ENCODE results near the gene THAP4.
A peak's percentile ranks its signal among the peaks of the same experiment; 100 is the strongest.

Gene THAP4

GRCh38 chr2:241618296-241618805 is 18.6 kb downstream of the THAP4 start:
- TF ChIP-seq POLR2A (IDR thresholded peaks at IDR 0.05; ENCODE audit: low read length) = no peak
- TF ChIP-seq GATA1 (IDR thresholded peaks at IDR 0.05; ENCODE audit: low read depth, low read length) = no peak
- DNase-seq = no peak

GRCh38 chr2:241617431-241618154 is 19.4 kb downstream of the THAP4 start:
- DNase-seq = no peak

GRCh38 chr2:241616168-241617125 is 20.5 kb downstream of the THAP4 start:
- DNase-seq = no peak
- TF ChIP-seq POLR2A (IDR thresholded peaks at IDR 0.05; ENCODE audit: low read length) (no peak), GATA1 (IDR thresholded peaks at IDR 0.05; ENCODE audit: low read depth, low read length) (no peak)

More at GRCh38 chr2:241617431-241618154, 19.4 kb downstream of the THAP4 start:
- no peak for TF ChIP-seq GATA1 (IDR thresholded peaks at IDR 0.05; ENCODE audit: low read depth, low read length)

- DNase-seq = no peak
- TF ChIP-seq GATA1 (IDR thresholded peaks at IDR 0.05; ENCODE audit: low read depth, low read length) (no peak), POLR2A (IDR thresholded peaks at IDR 0.05; ENCODE audit: low read length) (no peak)
Observed at GRCh38 chr2:241615522-241616052, 21.4 kb downstream of the THAP4 start.

- TF ChIP-seq GATA1 (IDR thresholded peaks at IDR 0.05; ENCODE audit: low read depth, low read length) (no peak), POLR2A (IDR thresholded peaks at IDR 0.05; ENCODE audit: low read length) (no peak)
- no peak for DNase-seq
Observed at GRCh38 chr2:241615041-241615440, 21.9 kb downstream of the THAP4 start.

- DNase-seq = no peak
- TF ChIP-seq GATA1 (IDR thresholded peaks at IDR 0.05; ENCODE audit: low read depth, low read length) (no peak), POLR2A (IDR thresholded peaks at IDR 0.05; ENCODE audit: low read length) (no peak)
Observed at GRCh38 chr2:241613017-241613780, 23.8 kb downstream of the THAP4 start.

GRCh38 chr2:241612156-241613016 is 24.6 kb downstream of the THAP4 start:
- TF ChIP-seq POLR2A (IDR thresholded peaks at IDR 0.05; ENCODE audit: low read length) (no peak), GATA1 (IDR thresholded peaks at IDR 0.05; ENCODE audit: low read depth, low read length) (no peak)
- DNase-seq = no peak

- DNase-seq = no peak
- no peak for TF ChIP-seq GATA1 (IDR thresholded peaks at IDR 0.05; ENCODE audit: low read depth, low read length)
- no peak for TF ChIP-seq POLR2A (IDR thresholded peaks at IDR 0.05; ENCODE audit: low read length)
Observed at GRCh38 chr2:241611062-241611461, 25.9 kb downstream of the THAP4 start.

GRCh38 chr2:241609859-241610793 is 26.8 kb downstream of the THAP4 start:
- no peak for TF ChIP-seq GATA1 (IDR thresholded peaks at IDR 0.05; ENCODE audit: low read depth, low read length)
- no peak for TF ChIP-seq POLR2A (IDR thresholded peaks at IDR 0.05; ENCODE audit: low read length)

GRCh38 chr2:241608881-241609280 is 28.1 kb downstream of the THAP4 start:
- DNase-seq = no peak
- TF ChIP-seq GATA1 (IDR thresholded peaks at IDR 0.05; ENCODE audit: low read depth, low read length) (no peak), POLR2A (IDR thresholded peaks at IDR 0.05; ENCODE audit: low read length) (no peak)

More at GRCh38 chr2:241609859-241610793, 26.8 kb downstream of the THAP4 start:
- DNase-seq = peak; percentile 94 to 95

- TF ChIP-seq GATA1 (IDR thresholded peaks at IDR 0.05; ENCODE audit: low read depth, low read length) (no peak), POLR2A (IDR thresholded peaks at IDR 0.05; ENCODE audit: low read length) (no peak)
- no peak for DNase-seq
Observed at GRCh38 chr2:241607162-241607885, 29.6 kb downstream of the THAP4 start.
